ENCODE measurements around the gene TRPM3. TPM values are rescaled to one million over a fixed set of nuclear protein-coding genes. Genes with fewer than 3 reads are reported as not detected.

The TRPM3 gene
- total and polyA plus RNA-seq, 2 of the 8 experiments (the other 6 are each of a cell fraction or from before 2014, with no cell fraction given) = 2.4 to 10.9 TPM

- DNase-seq (ENCODE audit: low read depth in 1 of 2, low spot score in 2 of 2) (no peak), FAIRE-seq (no peak)
- Histone ChIP-seq H3K23ac (ENCODE audit: insufficient read length) (no peak overlapping the region), H2BK15ac (ENCODE audit: low read length) (no peak overlapping the region), H3K18ac (ENCODE audit: extremely low read depth, low read length) (no peak overlapping the region), H3K79me2 (ENCODE audit: control insufficient read depth in 1 of 2, insufficient read depth in 2 of 2, low read length in 2 of 2) (no peaks in the 10 kb centered on the region), H3K56ac (replicated peaks; ENCODE audit: insufficient read length, low read depth, low read length) (no peak overlapping the region), H3K4ac (replicated peaks; ENCODE audit: insufficient read length, low read depth, low read length) (no peak overlapping the region), H3K27me3 (replicated peaks in 1 of 4; ENCODE audit: control insufficient read depth in 3 of 4, extremely low read depth in 1 of 4, insufficient read depth in 3 of 4, low read length in 3 of 4) (no peaks in the 10 kb centered on the region), H3K36me3 (ENCODE audit: control insufficient read depth in 2 of 4, insufficient read depth in 4 of 4, low read length in 3 of 4) (peaks cover 0 to 3% (median 0%) of the 10 kb centered on the region in 4 experiments; a peak in 1 of 8 replicates), H3K4me1 (replicated peaks in 1 of 4; ENCODE audit: control insufficient read depth in 3 of 4, insufficient read depth in 4 of 4, low read length in 3 of 4) (no peaks in the 10 kb centered on the region; a peak in 1 of 7 replicates), H2AFZ (ENCODE audit: low read length) (no peak overlapping the region), H2AK5ac (ENCODE audit: low read depth, low read length) (no peak overlapping the region), H4K20me1 (replicated peaks in 1 of 2; ENCODE audit: control insufficient read depth in 1 of 2, insufficient read depth in 2 of 2, low read length in 2 of 2) (no peaks in the 10 kb centered on the region), H3K14ac (ENCODE audit: insufficient read length) (no peak overlapping the region), H2BK5ac (ENCODE audit: low read depth, low read length) (no peak overlapping the region), H3K4me3 (ENCODE audit: extremely low read depth in 1 of 4, insufficient read depth in 2 of 4, low read depth in 3 of 4, low read length in 4 of 4) (no peak overlapping the region), H3K9ac (replicated peaks in 1 of 4; ENCODE audit: extremely low read depth in 1 of 4, low read depth in 3 of 4, low read length in 3 of 4) (no peak overlapping the region), H3K79me1 (ENCODE audit: low read depth, low read length) (no peaks in the 10 kb centered on the region), H3K23me2 (ENCODE audit: low read depth, low read length) (no peaks in the 10 kb centered on the region), H3K9me3 (ENCODE audit: insufficient read depth in 2 of 2, low read depth in 1 of 2, low read length in 1 of 2) (no peaks in the 10 kb centered on the region), H2BK20ac (ENCODE audit: low read length) (no peak overlapping the region), H2BK120ac (replicated peaks; ENCODE audit: low read depth, low read length) (no peak overlapping the region), H3K4me2 (ENCODE audit: insufficient read depth in 1 of 2, low read depth in 2 of 2, low read length in 2 of 2) (no peak overlapping the region), H2BK12ac (ENCODE audit: low read depth, low read length) (no peak overlapping the region), H3K27ac (ENCODE audit: low read depth, low read length) (no peak overlapping the region), H4K91ac (replicated peaks; ENCODE audit: insufficient read length, low read length) (no peak overlapping the region), H4K8ac (ENCODE audit: extremely low read depth, insufficient read depth, low read length) (no peak overlapping the region), H4K5ac (ENCODE audit: insufficient read length, low read depth, low read length) (no peak overlapping the region)
- 93% methylated on average over 4 of the region's 4 CpGs; no CpG with 5 or more reads in 1 of the 2 experiments for WGBS, 2 experiments (ENCODE audit: extremely low coverage in 1 of 2, insufficient coverage in 1 of 2, insufficient read length in 1 of 2, insufficient replicate concordance in 2 of 2, low coverage in 1 of 2, low lambda C conversion rate in 2 of 2, missing lambda C conversion rate in 1 of 2)
- POLR2A ChIA-PET (ENCODE audit: partially characterized antibody) = interaction anchor here (1.7 kb wide), 1 partner anchor 9 kb away, joined by 4 read pairs; the partner anchor contains the start of gene TRPM3
- CTCF ChIA-PET (ENCODE audit: partially characterized antibody) = interaction anchor here (0.6 to 1.1 kb wide), 2 partner anchors 15 to 223 kb away, joined by 3 read pairs; no protein-coding TSS in a partner anchor
- TF ChIP-seq YY1 (IDR thresholded peaks at IDR 0.05; ENCODE audit: low read depth, low read length) (no peak), HDAC2 (IDR thresholded peaks at IDR 0.05; ENCODE audit: borderline replicate concordance in 1 of 2, low read depth in 2 of 2, low read length in 2 of 2) (no peak), POLR2A (IDR thresholded peaks at IDR 0.05; ENCODE audit: control extremely low read depth in 1 of 2, low read depth in 2 of 2, low read length in 2 of 2) (no peak), SP4 (IDR thresholded peaks at IDR 0.05; ENCODE audit: low read length) (no peak), NANOG (IDR thresholded peaks at IDR 0.05; ENCODE audit: insufficient read depth, low read depth, low read length, poor library complexity, severe bottlenecking) (no peak), TBP (IDR thresholded peaks at IDR 0.05; ENCODE audit: low read depth, low read length) (no peak), SAP30 (IDR thresholded peaks at IDR 0.05; ENCODE audit: insufficient read depth, insufficient replicate concordance, low read length) (no peak), TAF1 (IDR thresholded peaks at IDR 0.05; ENCODE audit: low read depth, low read length) (no peak), TEAD4 (IDR thresholded peaks at IDR 0.05; ENCODE audit: low read depth, low read length) (no peak), ASH2L (IDR thresholded peaks at IDR 0.05; ENCODE audit: low read length) (no peak), CHD2 (IDR thresholded peaks at IDR 0.05; ENCODE audit: low read length) (no peak), MAFK (IDR thresholded peaks at IDR 0.05; ENCODE audit: low read depth, low read length) (no peak), USF2 (IDR thresholded peaks at IDR 0.05; ENCODE audit: low read length) (no peak)
Measured at GRCh38 chr9:71130521-71130920, 9.1 kb upstream of the TRPM3 start.

Data from H1 (cell line).